ENCODE results near the gene PLK3.
"Not testable (repeated sequence)": the region's sequence is repeated elsewhere in the genome, so short reads cannot be mapped to it uniquely, and the experiment has no call there.

PLK3 gene

GRCh38 chr1:44806704-44807363, 6.7 kb downstream of the PLK3 start, which contains the start of gene DYNLT4:
TSS of gene DYNLT4 (minus strand) at chr1:44807351. CDS start at chr1:44806668, 683 bp downstream.
- TF ChIP-seq, protein P1, sequence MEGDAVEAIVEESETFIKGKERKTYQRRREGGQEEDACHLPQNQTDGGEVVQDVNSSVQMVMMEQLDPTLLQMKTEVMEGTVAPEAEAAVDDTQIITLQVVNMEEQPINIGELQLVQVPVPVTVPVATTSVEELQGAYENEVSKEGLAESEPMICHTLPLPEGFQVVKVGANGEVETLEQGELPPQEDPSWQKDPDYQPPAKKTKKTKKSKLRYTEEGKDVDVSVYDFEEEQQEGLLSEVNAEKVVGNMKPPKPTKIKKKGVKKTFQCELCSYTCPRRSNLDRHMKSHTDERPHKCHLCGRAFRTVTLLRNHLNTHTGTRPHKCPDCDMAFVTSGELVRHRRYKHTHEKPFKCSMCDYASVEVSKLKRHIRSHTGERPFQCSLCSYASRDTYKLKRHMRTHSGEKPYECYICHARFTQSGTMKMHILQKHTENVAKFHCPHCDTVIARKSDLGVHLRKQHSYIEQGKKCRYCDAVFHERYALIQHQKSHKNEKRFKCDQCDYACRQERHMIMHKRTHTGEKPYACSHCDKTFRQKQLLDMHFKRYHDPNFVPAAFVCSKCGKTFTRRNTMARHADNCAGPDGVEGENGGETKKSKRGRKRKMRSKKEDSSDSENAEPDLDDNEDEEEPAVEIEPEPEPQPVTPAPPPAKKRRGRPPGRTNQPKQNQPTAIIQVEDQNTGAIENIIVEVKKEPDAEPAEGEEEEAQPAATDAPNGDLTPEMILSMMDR (conservative IDR thresholded peaks at IDR 0.05; ENCODE audit: control insufficient read depth, insufficient read depth, low read depth, low read length) = no peak

DNA sequence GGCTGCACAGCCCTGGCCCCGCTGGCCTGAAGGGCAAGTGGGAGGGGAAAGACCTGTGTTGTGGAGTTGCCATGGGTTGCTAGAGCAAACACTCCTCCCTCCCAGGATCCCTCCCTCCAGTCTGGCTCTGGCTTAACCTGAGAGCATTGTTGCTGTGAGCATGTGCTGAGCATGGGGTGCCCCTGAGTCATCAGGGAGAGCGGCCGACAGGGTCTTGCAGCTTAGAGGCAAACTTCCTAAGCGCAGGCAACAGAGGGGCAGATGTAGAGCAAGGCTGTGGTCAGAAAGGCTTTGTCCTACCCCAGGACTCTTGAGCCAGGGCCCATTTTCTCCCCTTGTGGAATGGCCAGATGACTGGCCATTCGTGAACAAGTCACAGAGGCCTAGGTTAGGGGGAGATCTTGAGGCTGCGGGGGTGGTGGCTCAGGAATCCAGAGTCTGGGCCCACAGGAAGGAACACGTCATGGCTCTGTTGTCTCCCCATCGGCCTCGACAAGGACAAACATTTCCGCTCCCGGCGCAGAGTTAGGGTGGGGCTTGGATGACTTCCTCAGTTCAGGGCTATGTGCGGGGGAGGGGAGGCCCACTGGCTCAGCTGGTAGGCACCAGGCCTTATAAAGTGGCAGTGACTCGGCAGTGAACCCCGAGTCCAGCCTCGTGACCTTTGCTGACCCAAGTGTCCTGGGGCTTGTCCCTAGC, 7.3 kb downstream of the PLK3 start:
- DNase-seq (ENCODE audit: low read depth) = peak; percentile 100
- no peak overlapping the region for H3K4me3 ChIP-seq (ENCODE audit: control insufficient read depth, low read depth, low read length)
- TF ChIP-seq, protein P1 (conservative IDR thresholded peaks at IDR 0.05; ENCODE audit: control insufficient read depth, insufficient read depth, low read depth, low read length) = no peak

More at GRCh38 chr1:44806704-44807363, 6.7 kb downstream of the PLK3 start, which contains the start of gene DYNLT4:
- H3K4me3 ChIP-seq (ENCODE audit: control insufficient read depth, low read depth, low read length) = peak within 1 kb of the TSS; percentile 23
- no peak for DNase-seq (ENCODE audit: low read depth)

DNA sequence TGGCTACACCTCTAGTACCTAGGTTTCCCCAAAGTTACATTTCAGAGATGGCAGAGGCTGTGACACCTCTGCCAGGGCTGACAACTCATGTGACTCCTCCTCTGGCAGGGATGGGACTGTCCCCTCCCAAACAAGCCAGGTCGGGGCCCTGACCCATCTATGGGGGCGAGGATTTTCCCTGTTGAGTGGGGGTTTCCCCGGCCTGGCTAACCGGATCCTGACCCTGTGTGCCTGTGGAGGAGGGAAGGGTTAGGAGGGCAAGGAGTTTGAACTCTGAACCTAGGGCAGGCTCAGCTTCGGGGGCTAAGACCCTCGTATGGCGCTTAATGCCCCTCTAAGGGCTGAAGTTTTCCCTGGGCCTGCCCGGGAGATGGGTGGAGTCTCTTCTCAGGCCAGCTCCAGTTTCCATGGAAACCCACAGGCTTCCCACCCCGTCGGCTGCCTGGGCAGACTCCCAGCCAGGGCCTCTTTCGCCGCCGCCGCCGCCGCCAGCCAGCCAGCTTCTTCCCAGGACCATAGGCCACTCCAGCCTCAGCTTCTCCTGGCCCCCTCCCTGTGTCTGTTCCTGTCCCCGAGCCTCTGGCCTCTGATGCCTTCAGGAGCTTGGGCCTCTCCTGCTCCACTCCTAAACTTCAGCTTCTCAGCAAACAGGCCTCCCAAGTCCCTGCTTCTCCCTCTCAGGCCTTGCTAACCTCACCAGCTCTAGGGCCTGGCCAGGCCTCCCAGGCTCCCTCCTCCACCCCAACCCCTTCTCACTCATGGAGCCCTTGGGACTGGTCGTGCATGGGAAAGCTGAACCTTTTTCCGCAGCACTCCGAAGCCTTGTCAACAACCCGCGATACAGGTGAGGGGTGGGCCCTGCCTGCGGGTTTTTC, 8.1 kb downstream of the PLK3 start, which contains the start of gene BTBD19:
Gene BTBD19, plus strand, starts transcription at position 461 of the 875 bp plus-strand sequence. Its CDS starts 298 bp downstream, at position 759.
- peak; percentile 89 for DNase-seq (ENCODE audit: low read depth)
- TF ChIP-seq, protein P1 (conservative IDR thresholded peaks at IDR 0.05; ENCODE audit: control insufficient read depth, insufficient read depth, low read depth, low read length) = no peak
- peak within 1 kb of the TSS; percentile 42 for H3K4me3 ChIP-seq (ENCODE audit: control insufficient read depth, low read depth, low read length)

GRCh38 chr1:44808938-44809917, 9.1 kb downstream of the PLK3 start:
- TF ChIP-seq, protein P1 (conservative IDR thresholded peaks at IDR 0.05; ENCODE audit: control insufficient read depth, insufficient read depth, low read depth, low read length) = peak; percentile 12
- DNase-seq (ENCODE audit: low read depth) = peak; percentile 85
- peak overlapping the region; percentile 42 for H3K4me3 ChIP-seq (ENCODE audit: control insufficient read depth, low read depth, low read length)

GRCh38 chr1:44810101-44810761, 10.1 kb downstream of the PLK3 start:
- H3K4me3 ChIP-seq (ENCODE audit: control insufficient read depth, low read depth, low read length) = no peak overlapping the region
- TF ChIP-seq, protein P1 (conservative IDR thresholded peaks at IDR 0.05; ENCODE audit: control insufficient read depth, insufficient read depth, low read depth, low read length) = no peak
- DNase-seq (ENCODE audit: low read depth) = no peak

DNA sequence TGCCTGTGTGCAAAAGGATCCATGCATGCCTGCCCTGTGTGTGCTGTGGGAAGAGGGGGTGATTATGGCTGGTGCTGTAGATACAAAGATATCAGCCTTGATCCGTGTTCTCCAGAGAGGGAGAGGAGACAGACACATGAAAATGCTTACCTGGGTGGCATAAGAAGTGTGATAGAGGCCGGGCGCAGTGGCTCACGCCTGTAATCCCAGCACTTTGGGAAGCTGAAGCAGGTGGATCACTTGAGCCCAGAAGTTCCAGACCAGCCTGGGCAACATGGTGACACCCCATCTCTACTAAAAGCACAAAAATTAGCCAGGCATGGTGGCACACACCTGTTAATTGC, 10.6 kb downstream of the PLK3 start:
- not testable (repeated sequence) for DNase-seq (ENCODE audit: low read depth); H3K4me3 ChIP-seq (ENCODE audit: control insufficient read depth, low read depth, low read length)
